Stimulated activated effector memory CD8-positive, alpha-beta T cell treated with anti-CD3 and anti-CD28 coated beads, Interleukin-12 subunit alpha, Interleukin-12 subunit beta, amount 100 ng/mL, for 72 hours (primary cell): ENCODE results near the gene RBM19.

Experiments used
- ATAC-seq: fragments of 150-1000 bp; cut with Tn5 transposase; 2 replicates; pipeline ENCODE4 v1.10.0; 2021
- DNase-seq, 2 donors: peaks; one replicate each; pipeline ENCODE4 v3.0.0; 2021 to 2022; ENCODE audit warnings: low spot score in 2 of 2
- H3K27ac Mint-ChIP-seq: one replicate; pipeline ENCODE4 v1.8.0; 2022; ENCODE audit warnings: mild to moderate bottlenecking, mixed read lengths
- H3K36me3 Mint-ChIP-seq: one replicate; pipeline ENCODE4 v1.8.0; 2022; ENCODE audit warnings: mild to moderate bottlenecking, mixed read lengths
- H3K4me1 Mint-ChIP-seq: one replicate; pipeline ENCODE4 v1.8.0; 2022; ENCODE audit warnings: mixed read lengths
- H3K4me3 Mint-ChIP-seq: one replicate; pipeline ENCODE4 v1.8.0; 2022; ENCODE audit warnings: mild to moderate bottlenecking, mixed read lengths
- H3K9me3 Mint-ChIP-seq: one replicate; pipeline ENCODE4 v1.8.0; 2022; ENCODE audit warnings: mixed read lengths

RBM19 gene

GRCh38 chr12:113973109-113973904 is 7.2 kb upstream of the RBM19 start:
- Mint-ChIP-seq H3K36me3 (no peaks in the 10 kb centered on the region), H3K4me3 (no peak overlapping the region), H3K4me1 (peaks cover 6% of the 10 kb centered on the region), H3K9me3 (no peaks in the 10 kb centered on the region), H3K27ac (no peak overlapping the region)
- no peak for ATAC-seq
- DNase-seq: no peak

- H3K4me1 Mint-ChIP-seq: peaks cover 18% of the 10 kb centered on the region
- H3K4me3 Mint-ChIP-seq: no peak overlapping the region
- no peaks in the 10 kb centered on the region for H3K9me3 Mint-ChIP-seq
- H3K27ac Mint-ChIP-seq: no peak overlapping the region
- DNase-seq (no peak), ATAC-seq (no peak)
- H3K36me3 Mint-ChIP-seq: peaks cover under 1% of the 10 kb centered on the region
These were observed 5.3 kb upstream of the RBM19 start for GRCh38 chr12:113971392-113971791.

- no peak for DNase-seq
- Mint-ChIP-seq H3K27ac (no peak overlapping the region), H3K36me3 (peaks cover 12% of the 10 kb centered on the region), H3K9me3 (no peaks in the 10 kb centered on the region), H3K4me1 (peaks cover 30% of the 10 kb centered on the region), H3K4me3 (no peak overlapping the region)
- ATAC-seq: no peak
These were observed 4.1 kb upstream of the RBM19 start for GRCh38 chr12:113970211-113970610.

GRCh38 chr12:113967368-113967767 is 1.2 kb upstream of the RBM19 start:
- Mint-ChIP-seq H3K4me1 (peaks cover 50% of the 10 kb centered on the region), H3K27ac (peak overlapping the region; percentile 99), H3K9me3 (no peaks in the 10 kb centered on the region), H3K4me3 (peak overlapping the region; percentile 99), H3K36me3 (peaks cover 36% of the 10 kb centered on the region)
- DNase-seq: no peak
- ATAC-seq: no peak

GRCh38 chr12:113962733-113963132 is 3.4 kb downstream of the RBM19 start:
- H3K4me3 Mint-ChIP-seq: peak overlapping the region; percentile 67
- ATAC-seq (no peak), DNase-seq (no peak)
- peaks cover 72% of the 10 kb centered on the region for H3K4me1 Mint-ChIP-seq
- peaks cover 82% of the 10 kb centered on the region for H3K36me3 Mint-ChIP-seq
- H3K27ac Mint-ChIP-seq: peak overlapping the region; percentile 99
- H3K9me3 Mint-ChIP-seq: no peaks in the 10 kb centered on the region

- peaks cover 89% of the 10 kb centered on the region for H3K36me3 Mint-ChIP-seq
- ATAC-seq (peak; percentile 88), DNase-seq (peak; percentile 10 to 72)
- H3K4me1 Mint-ChIP-seq: peaks cover 67% of the 10 kb centered on the region
- H3K4me3 Mint-ChIP-seq: peak overlapping the region; percentile 67
- H3K9me3 Mint-ChIP-seq: no peaks in the 10 kb centered on the region
- peak overlapping the region; percentile 99 for H3K27ac Mint-ChIP-seq
These were observed 4.0 kb downstream of the RBM19 start for GRCh38 chr12:113961921-113962710.

GRCh38 chr12:113960030-113960429 is 6.1 kb downstream of the RBM19 start:
- Mint-ChIP-seq H3K27ac (peak overlapping the region; percentile 99), H3K4me1 (peaks cover 46% of the 10 kb centered on the region), H3K36me3 (peaks cover 96% of the 10 kb centered on the region), H3K4me3 (no peak overlapping the region), H3K9me3 (no peaks in the 10 kb centered on the region)
- no peak for ATAC-seq
- no peak for DNase-seq

- H3K36me3 Mint-ChIP-seq: peaks cover 96% of the 10 kb centered on the region
- no peak overlapping the region for H3K4me3 Mint-ChIP-seq
- ATAC-seq: no peak
These were observed 7.0 kb downstream of the RBM19 start for GRCh38 chr12:113959096-113959495.

GRCh38 chr12:113958108-113958507 is 8.0 kb downstream of the RBM19 start:
- Mint-ChIP-seq H3K9me3 (no peaks in the 10 kb centered on the region), H3K4me1 (peaks cover 29% of the 10 kb centered on the region), H3K27ac (peak overlapping the region; percentile 99), H3K36me3 (peaks cover 97% of the 10 kb centered on the region), H3K4me3 (no peak overlapping the region)
- ATAC-seq (no peak), DNase-seq (no peak)

More at GRCh38 chr12:113959096-113959495, 7.0 kb downstream of the RBM19 start:
- no peak for DNase-seq
- H3K4me1 Mint-ChIP-seq: peaks cover 37% of the 10 kb centered on the region
- H3K9me3 Mint-ChIP-seq: no peaks in the 10 kb centered on the region
- peak overlapping the region; percentile 99 for H3K27ac Mint-ChIP-seq

- DNase-seq: no peak
- ATAC-seq: no peak
- Mint-ChIP-seq H3K4me3 (no peak overlapping the region), H3K27ac (no peak overlapping the region), H3K9me3 (no peaks in the 10 kb centered on the region), H3K4me1 (peaks cover 24% of the 10 kb centered on the region), H3K36me3 (peaks cover 100% of the 10 kb centered on the region)
These were observed 8.5 kb downstream of the RBM19 start for GRCh38 chr12:113957627-113958026.

GRCh38 chr12:113955109-113955970 is 10.8 kb downstream of the RBM19 start:
- no peaks in the 10 kb centered on the region for H3K9me3 Mint-ChIP-seq
- no peak for DNase-seq
- H3K4me1 Mint-ChIP-seq: peaks cover 7% of the 10 kb centered on the region
- H3K36me3 Mint-ChIP-seq: peaks cover 99% of the 10 kb centered on the region
- no peak overlapping the region for H3K4me3 Mint-ChIP-seq
- H3K27ac Mint-ChIP-seq: peak overlapping the region; percentile 46
- no peak for ATAC-seq

GRCh38 chr12:113954547-113954946 is 11.6 kb downstream of the RBM19 start:
- H3K4me3 Mint-ChIP-seq: no peak overlapping the region
- peaks cover 7% of the 10 kb centered on the region for H3K4me1 Mint-ChIP-seq
- no peak overlapping the region for H3K27ac Mint-ChIP-seq
- ATAC-seq (no peak), DNase-seq (no peak)
- peaks cover 99% of the 10 kb centered on the region for H3K36me3 Mint-ChIP-seq
- no peaks in the 10 kb centered on the region for H3K9me3 Mint-ChIP-seq

GRCh38 chr12:113950873-113951272 is 15.3 kb downstream of the RBM19 start:
- DNase-seq: no peak
- Mint-ChIP-seq H3K36me3 (peaks cover 99% of the 10 kb centered on the region), H3K4me3 (no peak overlapping the region), H3K27ac (peak overlapping the region; percentile 51), H3K9me3 (no peaks in the 10 kb centered on the region), H3K4me1 (no peaks in the 10 kb centered on the region)
- no peak for ATAC-seq

GRCh38 chr12:113949321-113950305 is 16.5 kb downstream of the RBM19 start:
- Mint-ChIP-seq H3K4me3 (no peak overlapping the region), H3K4me1 (no peaks in the 10 kb centered on the region), H3K9me3 (no peaks in the 10 kb centered on the region), H3K36me3 (peaks cover 99% of the 10 kb centered on the region), H3K27ac (peak overlapping the region; percentile 51)
- ATAC-seq: no peak
- DNase-seq: no peak
